NB4 (cell line): Measurements from ENCODE around the gene ANKRD10.

ENCODE experiments used
- DNase-seq: peaks from one replicate; pipeline ENCODE4 v3.0.0; 2010; ENCODE audit warnings: low read depth
- H3K4me3 ChIP-seq: one replicate; pipeline ENCODE4 v1.5.1; 2011; ENCODE audit warnings: mild to moderate bottlenecking, low read depth, low read length, moderate library complexity
- MYC ChIP-seq: IDR thresholded peaks from 2 replicates; pipeline ENCODE4 v1.6.1; 2011; ENCODE audit warnings: low read depth, low read length
- POLR2A ChIP-seq: IDR thresholded peaks from 2 replicates; pipeline ENCODE4 v1.6.1; 2011; ENCODE audit warnings: mild to moderate bottlenecking; ENCODE audit not compliant: insufficient read length; ENCODE audit errors: extremely low read depth
- TF ChIP-seq, protein P1 (sequence below): IDR thresholded peaks from 2 replicates; pipeline ENCODE4 v1.6.1; 2011; ENCODE audit warnings: low read depth, low read length
- TF ChIP-seq, protein P2 (sequence below): IDR thresholded peaks from one replicate; pipeline ENCODE4 v1.5.1; 2012; ENCODE audit warnings: low read depth, low read length

ANKRD10 gene

GRCh38 chr13:110915057-110915873, at the start of gene ANKRD10:
Gene ANKRD10, minus strand, starts transcription at chr13:110915069. Its CDS starts 135 bp downstream, at chr13:110914934.
- peak within 1 kb of the TSS; percentile 94 for H3K4me3 ChIP-seq
- peak; percentile 99 for DNase-seq
- TF ChIP-seq MYC (peak; percentile 67), POLR2A (peak; percentile 14)
- TF ChIP-seq, protein P1, sequence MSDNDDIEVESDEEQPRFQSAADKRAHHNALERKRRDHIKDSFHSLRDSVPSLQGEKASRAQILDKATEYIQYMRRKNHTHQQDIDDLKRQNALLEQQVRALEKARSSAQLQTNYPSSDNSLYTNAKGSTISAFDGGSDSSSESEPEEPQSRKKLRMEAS: peak; percentile 25; the same call in 1 of the 2 replicates
- TF ChIP-seq, protein P2, sequence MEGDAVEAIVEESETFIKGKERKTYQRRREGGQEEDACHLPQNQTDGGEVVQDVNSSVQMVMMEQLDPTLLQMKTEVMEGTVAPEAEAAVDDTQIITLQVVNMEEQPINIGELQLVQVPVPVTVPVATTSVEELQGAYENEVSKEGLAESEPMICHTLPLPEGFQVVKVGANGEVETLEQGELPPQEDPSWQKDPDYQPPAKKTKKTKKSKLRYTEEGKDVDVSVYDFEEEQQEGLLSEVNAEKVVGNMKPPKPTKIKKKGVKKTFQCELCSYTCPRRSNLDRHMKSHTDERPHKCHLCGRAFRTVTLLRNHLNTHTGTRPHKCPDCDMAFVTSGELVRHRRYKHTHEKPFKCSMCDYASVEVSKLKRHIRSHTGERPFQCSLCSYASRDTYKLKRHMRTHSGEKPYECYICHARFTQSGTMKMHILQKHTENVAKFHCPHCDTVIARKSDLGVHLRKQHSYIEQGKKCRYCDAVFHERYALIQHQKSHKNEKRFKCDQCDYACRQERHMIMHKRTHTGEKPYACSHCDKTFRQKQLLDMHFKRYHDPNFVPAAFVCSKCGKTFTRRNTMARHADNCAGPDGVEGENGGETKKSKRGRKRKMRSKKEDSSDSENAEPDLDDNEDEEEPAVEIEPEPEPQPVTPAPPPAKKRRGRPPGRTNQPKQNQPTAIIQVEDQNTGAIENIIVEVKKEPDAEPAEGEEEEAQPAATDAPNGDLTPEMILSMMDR: peak; percentile 49

GRCh38 chr13:110964229-110965037, 49.6 kb upstream of the ANKRD10 start:
- no peak overlapping the region for H3K4me3 ChIP-seq
- TF ChIP-seq, protein P1: no peak
- TF ChIP-seq, protein P2: no peak
- TF ChIP-seq MYC (no peak), POLR2A (no peak)
- no peak for DNase-seq

GRCh38 chr13:110963554-110963970, 48.7 kb upstream of the ANKRD10 start:
- DNase-seq: no peak
- no peak overlapping the region for H3K4me3 ChIP-seq

GRCh38 chr13:110961959-110962358, 47.1 kb upstream of the ANKRD10 start:
- TF ChIP-seq, protein P1: no peak
- TF ChIP-seq, protein P2: no peak
- TF ChIP-seq POLR2A (no peak), MYC (no peak)
- H3K4me3 ChIP-seq: no peak overlapping the region
- no peak for DNase-seq

More at GRCh38 chr13:110963554-110963970, 48.7 kb upstream of the ANKRD10 start:
- TF ChIP-seq POLR2A (no peak), MYC (no peak)
- TF ChIP-seq, protein P1: no peak
- TF ChIP-seq, protein P2: no peak

GRCh38 chr13:110960204-110960603, 45.3 kb upstream of the ANKRD10 start:
- DNase-seq: no peak
- TF ChIP-seq MYC (no peak), POLR2A (no peak)
- TF ChIP-seq, protein P2: no peak
- TF ChIP-seq, protein P1: no peak
- no peak overlapping the region for H3K4me3 ChIP-seq
